GM21515 (cell line): ENCODE measurements around the gene COL4A2.

Experiments used
- ATAC-seq: cut with Tn5 transposase; IDR thresholded peaks from one replicate; pipeline ENCODE4 v1.9.1; 2021; ENCODE audit not compliant: unreplicated experiment

COL4A2 gene

DNA sequence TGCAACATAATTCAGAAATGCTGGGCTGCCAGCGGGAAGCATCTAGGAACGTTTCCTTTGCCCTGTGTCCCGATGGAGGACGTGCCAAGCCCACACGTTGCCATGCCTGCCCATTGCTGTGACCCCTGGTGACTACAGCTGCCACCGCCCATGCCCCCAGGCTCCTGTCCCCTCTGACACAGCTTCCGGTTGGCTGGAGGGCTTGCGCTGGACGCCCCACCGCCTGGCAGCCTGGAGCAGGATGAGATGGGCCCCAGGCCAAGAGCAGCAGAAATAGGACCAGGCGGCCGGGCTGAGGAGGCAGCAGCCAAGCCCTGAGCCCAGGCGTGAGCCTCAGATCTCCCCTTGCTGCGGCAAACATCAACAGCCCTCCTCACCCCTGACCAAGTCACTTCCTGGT is 125.9 kb downstream of the COL4A2 start:
- ATAC-seq, result no peak

DNA sequence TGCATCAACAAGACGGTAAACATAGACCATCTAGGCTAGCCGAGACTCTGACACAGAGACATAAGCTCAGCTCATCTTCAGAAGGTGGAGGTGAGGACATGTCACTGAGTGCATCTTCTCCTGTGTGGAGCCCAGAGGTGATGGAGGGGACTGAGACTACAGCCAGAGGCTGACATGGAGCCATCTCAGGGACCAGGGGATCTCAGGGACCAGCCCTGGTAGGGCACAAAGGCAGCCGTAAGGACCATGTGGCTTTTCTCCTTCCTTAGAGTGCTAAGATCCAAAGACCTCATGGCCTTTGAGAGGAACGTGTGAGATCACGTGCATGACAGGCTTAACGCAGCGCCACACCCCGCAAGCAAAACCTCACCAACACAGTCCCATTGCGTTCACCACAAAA is 127.5 kb downstream of the COL4A2 start:
- no peak for ATAC-seq

DNA sequence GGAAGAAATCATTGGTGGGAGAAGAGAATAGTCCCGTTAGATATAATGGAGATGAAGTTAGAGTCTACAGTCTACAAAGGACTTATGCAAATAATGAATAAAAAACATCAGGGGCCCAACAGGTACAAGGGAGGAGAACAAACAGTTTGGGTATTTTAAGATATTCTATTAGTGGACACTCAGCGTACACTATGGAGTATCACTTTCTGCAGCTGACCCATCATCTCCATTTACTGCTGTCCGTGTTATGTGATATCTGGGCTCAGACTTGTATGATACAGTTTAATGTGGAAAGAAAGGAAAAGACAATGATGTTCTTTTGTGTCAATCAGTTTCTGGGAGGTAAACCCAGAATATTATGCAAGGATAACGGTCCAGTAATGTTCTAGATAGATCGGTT is 128.2 kb downstream of the COL4A2 start:
- ATAC-seq, result no peak

DNA sequence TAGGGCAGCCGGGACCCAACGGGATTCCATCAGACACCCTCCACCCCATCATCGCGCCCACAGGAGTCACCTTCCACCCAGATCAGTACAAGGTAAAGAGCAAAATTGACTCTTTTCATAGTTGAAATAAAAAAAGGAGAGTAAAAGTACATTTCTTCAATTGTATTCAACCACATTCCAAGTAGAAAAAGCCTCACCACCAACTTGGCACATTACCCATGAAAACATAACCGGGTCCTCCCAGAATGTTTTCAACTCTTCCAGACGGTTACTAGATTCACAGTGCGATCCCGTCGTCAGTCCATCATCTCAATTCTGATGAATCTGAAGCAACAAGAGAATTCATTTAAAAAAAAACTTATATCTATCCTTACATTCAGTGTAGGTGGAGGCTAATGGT is 129.2 kb downstream of the COL4A2 start:
- ATAC-seq, result no peak

DNA sequence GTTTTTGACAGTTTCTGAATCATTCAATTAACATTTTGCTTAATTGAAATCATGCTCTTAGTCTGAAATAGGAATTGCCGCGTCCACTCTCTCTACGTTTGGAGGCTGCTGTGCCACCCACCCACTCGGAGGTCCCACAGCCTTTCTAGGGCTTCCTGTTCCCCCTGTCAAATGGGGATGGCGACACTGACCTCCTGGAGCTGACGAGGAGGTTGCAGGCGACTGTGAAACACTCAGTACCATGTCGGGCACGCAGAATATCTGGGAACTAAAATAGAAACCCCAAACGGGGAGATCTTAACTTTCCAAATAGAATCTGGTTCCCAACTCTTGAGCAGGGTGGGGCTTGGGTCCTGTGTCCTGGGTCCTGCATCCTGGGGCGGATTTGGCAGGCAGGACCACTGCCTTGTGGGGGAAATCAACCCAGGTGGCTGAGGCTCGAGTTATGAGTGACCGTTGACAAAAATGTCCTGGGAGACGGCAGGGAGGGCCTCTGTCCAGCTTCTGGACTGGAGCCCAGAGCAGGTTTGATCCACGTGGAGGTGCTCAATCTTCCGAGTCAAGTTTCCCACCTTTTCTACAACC is 129.8 kb downstream of the COL4A2 start:
- ATAC-seq, result no peak

DNA sequence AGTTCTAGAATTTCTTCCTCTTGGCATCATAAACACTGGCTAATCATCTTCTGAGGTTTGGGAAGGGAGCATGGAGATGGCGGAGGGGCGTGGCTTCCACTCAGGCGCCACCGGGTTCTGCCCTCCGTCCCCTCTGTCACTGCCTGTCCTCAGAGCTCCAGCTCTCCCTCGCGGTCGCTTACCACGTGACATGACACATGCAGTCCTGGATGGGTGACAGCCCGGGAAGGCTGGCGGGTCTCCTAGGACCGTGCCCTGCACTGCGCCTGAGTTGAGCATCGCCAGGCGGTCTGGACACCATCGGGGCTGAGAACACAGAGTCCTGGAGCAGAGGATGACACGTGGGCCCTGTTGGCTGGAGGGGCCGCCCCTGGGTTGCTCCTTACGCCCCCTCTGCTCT is 131.1 kb downstream of the COL4A2 start:
- ATAC-seq, result no peak

DNA sequence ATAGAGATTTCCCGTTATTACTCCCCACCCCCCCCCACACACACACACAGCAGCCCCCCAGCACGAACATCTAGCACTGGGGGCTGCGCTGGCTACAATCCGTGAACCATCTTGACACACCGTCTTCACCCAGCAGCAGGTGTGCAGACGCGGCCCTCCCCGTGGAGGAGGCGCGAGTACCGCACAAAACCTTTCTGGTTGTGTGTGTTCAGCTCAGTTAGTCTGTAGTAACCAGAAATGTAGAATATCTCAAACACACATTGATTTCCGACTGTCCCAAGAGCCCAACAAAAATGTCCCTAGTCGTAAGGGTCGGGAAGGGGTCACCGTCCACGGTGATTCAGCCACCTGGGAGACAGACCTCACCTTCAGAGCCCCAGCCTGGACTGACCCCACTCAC is 131.7 kb downstream of the COL4A2 start:
- ATAC-seq, result no peak

DNA sequence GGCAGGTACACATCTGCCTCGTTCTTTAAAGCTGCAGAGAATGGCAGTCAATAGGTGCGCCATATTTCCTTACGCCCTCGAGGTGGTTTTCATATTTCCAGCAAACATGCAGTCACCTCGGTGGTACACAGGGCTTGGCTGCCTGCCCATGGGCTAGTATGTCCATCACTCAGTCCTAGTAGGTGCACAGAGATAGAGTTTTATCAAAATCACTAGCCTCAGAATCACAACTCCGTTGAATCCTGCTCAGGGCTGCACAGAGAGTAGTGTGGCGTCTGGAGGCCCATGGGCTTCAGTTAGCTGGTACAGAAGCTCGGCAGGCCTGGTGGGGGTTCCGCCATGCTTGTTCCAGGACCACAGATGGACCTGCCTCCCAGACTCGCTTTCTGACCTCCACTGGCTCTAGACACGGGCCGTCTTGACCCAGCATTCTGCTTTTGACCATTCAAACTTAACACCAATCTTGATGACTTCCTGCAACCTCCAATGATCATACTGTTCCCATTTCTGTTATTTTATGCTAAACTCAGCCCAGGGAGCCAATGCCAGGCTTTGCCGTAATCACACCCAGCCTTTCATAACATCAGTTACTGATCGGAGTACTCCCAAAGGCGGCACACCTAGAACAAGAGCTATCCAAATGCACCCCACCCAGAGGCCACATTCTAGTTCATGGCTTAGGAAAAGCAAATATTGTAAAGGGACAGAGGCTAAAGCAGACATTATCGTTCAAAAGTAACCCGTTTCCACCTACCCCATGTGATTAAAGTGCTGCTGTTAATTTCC is 134.1 kb downstream of the COL4A2 start:
- no peak for ATAC-seq

DNA sequence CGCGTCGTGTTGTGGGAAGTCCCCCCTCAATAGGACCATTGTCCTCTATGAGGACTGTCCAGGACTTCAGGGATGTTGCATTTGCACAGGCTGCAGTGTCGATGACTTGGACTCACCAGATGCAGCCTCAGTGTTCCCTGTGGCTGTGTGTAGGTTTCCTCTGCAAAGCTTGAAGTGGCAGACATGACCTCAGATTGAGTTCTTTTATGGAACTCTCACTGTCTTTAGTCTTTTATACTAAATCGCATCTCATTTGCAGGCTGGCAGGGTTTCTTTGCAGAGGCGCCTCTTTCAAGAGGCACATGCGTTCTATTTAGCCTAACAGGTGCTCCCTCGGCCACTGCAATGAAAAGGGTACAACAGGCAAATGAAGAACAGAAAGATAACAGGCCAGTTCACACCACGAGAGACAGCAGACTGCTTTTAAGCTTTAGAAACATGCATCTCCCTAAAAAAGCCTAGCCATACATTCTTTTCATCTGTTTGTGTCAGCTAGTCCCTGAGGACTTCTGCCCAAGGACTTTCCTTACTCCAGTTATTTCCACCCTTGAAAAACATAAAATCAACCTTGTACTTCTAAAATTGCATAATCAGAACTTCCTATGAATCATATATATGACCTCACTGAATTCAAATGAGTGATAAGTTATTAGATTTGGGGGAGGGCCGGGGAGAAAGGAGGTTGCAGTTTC is 136.0 kb downstream of the COL4A2 start:
- no peak for ATAC-seq

DNA sequence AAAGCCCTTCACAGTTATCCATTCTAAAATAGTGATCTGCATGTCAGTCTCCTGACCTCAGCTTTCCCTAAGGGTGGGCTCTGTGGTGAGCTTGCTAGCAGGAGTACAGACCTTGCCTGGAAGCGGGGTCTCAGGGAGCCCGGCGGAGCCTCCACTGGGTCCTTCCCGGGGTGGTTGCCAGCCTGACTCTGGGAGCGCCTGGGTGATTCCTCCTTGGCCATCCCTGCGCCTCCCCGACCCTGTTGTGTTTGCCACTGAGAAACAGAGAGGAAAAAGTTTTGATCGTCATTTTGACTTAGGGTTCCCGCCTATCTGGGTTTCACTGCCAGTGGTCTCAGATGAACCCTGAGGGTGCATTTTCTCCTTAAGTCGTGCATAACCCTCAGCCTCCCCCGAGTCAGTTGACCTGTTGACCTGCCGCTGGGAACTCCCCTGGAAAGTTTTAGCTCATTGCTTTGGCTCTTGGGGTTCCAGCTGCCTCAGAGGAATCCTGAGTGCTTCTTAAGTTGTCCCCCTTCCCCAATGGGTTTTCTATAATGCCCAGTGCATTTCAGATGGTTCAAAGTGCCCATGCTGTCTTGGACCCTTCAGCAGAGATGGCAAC is 136.6 kb downstream of the COL4A2 start:
- peak; percentile 24 for ATAC-seq

DNA sequence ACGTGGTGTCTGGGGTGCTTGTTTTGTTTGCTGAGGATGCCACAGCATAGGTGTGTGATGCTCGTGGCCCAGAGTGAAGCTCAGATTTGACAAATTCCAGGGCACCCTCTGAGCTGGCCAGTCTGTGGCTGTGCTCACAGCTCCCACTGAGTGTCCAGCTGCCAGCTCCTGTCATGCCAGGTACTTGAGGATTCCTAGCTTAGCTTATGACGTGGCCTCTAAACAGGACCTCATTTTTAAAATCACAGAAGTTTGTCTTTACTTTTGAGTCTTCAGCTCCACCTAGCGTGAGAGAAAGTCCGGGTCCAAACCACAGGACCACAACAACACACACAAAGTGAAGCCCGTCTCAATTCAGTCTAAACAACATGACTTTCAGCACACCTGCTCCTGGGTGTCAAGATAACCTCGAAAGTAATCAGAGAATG is 137.2 kb downstream of the COL4A2 start:
- ATAC-seq, result peak; percentile 58

DNA sequence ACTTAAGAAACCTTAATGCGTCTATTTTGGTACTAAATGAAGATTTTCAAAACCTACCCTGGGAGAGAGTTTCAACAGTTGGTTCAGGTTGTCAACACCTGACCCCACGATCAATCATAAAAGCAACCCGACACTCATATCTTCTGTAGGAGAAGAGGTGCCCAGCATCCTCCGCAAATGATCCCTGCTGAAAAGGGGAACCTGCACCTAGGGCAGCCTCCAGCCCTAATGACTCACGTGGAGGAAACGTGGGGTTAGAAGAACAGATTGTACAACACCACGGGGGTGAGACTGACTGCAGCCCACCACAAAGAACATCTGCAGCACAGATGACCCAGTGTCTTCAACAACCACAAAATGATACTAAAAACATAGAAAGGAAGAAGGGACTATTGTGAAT is 138.1 kb downstream of the COL4A2 start:
- peak; percentile 48 for ATAC-seq

DNA sequence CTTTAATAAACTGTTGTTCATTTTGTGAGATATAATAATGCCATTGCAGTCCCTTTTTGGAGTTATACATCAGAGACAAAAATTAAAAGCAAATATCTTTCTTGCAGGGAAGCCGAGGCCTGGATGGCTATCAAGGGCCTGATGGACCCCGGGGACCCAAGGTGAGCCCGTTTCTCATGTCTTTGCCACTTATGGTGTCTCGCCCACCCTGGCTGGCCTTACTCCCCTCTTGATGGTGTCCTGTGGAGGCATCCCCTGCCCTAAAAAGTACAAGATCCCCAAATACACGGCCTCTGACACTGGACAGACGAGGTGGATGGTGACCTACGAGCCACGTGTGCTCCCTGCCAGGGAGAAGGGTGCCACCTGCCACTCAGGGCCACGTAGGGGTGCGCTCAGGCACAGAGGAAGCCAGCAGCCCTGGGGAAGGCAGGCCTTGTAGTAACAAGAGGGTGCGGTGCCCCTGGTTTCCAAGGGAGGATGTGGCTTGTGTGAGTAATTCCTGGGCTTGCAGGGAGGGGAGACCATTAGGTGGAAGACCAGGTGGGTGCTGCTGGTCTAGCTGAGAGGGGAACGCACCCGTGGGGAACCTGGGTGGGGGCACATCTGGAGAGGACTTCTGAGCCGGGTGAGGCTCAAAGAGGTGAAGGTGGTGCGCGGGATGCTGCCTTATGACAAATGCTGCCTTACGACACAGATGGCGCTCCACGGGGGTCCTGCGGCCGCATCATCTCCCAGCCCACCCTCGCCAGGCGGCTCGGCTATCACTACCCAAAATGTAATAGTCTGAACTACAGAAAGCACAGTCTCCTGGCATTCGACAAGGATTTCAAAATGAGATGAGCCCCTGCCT is 138.9 kb downstream of the COL4A2 start:
- ATAC-seq, result no peak

DNA sequence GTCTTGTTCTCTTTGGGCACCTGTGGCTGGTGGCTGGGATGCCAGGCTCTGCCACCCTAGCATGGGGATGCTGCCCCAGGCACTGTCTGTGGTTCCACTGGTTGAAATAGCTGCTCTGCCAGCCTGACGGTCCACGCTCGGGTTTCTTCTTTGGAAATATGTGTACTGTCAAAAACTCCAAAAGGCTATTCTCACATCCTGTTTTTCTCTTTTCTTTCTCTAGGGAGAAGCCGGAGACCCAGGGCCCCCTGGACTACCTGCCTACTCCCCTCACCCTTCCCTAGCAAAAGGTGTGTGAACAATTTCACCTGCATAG is 139.4 kb downstream of the COL4A2 start:
- ATAC-seq, result no peak

DNA sequence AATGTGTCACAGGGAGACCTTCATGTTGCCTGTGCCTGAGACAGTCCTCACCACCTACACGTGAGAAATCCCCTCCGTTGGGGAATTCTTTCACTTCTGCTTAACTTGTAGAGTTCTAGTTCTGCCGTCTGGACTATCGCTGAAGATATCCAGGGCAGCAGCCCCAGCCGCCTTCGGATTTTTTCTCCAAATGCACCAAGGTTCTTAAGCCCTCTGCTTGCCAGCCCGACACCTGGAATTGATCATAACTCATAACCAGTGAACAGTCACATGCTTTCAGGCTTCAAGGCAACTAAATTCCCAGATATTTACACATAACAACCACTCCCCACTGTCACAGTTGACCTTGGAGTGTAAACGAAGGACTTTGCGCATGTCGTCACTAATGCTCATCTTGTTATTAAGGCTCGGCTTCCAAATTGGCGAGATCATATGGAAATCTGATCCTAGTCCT is 140.0 kb downstream of the COL4A2 start:
- no peak for ATAC-seq

DNA sequence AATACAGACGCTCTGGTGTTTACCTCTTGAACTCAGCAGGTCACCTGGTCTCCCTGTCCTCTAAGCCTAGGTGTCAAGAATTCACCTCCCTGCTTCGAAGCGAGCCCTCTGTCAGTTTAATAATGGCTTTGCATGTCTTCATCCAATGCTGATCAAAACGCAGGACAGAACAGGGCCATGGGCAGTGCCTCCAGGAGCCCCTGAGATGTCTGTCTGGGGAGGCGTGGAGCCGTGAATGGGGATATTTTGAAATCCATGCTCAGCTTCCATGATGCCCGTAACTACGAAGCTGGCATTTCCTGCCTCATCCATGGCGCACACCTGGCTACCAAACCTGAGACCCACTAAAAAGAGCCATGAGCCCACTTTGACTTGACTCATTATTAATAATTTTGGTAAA is 140.7 kb downstream of the COL4A2 start:
- no peak for ATAC-seq

DNA sequence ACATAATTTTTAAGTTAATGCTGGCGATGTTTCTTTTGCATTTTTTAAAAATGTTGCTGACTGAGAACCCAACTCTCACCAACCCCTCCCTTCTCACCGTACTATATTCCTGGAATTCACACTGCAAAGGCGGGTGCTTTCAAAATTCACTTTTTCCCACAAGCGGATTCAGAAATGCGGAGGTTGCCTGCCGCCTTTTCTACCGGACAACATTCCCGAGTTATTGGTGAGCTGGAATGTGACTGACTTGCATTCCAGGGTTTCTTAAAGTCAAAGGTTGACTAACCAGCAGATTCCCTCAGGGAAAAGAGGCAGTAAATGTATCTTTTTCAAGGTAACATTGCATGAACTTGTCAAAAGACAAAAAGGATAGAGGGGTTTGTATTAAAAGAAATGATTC is 141.1 kb downstream of the COL4A2 start:
- ATAC-seq, result no peak

DNA sequence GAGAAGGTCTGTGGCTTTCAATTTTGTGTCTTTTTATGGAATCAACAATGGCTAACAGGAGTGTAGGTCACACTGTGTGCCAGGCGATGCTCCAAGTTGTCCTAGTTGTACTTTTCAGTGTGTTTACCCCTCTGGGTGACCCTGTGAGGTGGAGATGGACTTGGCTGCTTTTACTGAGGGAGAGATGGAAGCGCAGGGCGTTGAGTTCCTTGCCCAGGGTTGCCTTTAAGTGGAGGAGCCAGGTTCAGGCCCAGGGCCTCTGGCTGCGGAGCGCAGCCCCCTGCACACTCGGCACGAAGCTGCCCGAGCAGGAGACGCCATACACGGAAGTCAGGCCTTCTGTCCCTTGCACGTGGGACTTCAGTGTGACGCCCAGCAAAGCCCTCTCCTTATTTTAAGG is 141.6 kb downstream of the COL4A2 start:
- no peak for ATAC-seq

DNA sequence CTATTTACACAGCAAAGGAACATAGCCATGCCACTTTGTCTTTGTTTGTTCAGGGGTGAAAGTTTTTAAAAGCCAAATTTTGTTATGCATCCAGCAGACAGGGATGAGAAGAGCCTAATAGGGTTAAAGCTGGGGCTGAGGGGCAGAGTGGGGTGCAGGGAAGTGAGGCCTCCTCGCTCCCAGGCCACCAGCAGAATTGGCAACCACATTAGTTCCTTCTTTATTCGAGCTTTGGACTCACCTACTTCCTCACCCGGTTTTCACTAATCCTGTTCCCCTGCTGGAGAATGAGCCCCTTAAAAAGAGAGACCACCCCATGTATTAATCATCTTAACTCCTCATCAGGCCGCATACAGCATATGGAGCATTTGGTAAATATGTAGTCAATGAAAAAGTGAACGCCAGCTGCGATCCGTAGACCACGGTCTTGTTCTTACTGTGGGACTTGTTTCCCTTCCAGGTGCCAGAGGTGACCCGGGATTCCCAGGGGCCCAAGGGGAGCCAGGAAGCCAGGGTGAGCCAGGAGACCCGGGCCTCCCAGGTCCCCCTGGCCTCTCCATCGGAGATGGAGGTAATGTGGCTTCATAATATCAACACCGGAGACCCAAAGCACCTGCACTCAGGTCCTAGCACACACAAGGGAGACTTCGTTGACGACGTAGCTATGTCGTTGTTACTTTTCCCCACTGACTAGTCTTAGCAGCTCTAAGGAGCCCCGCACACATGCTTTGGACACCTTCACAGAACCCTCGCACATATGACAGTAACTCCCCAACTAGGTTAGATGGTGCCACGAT is 142.3 kb downstream of the COL4A2 start:
- ATAC-seq, result no peak
